Measurements from ENCODE around the gene STX4.

The STX4 gene

GRCh38 chr16:31000671-31001382, 32.5 kb upstream of the STX4 start:
- Histone ChIP-seq H3K9ac (ENCODE audit: low read depth in 1 of 2, low read length in 2 of 2) (no peak overlapping the region), H3K36me3 (ENCODE audit: control insufficient read depth in 1 of 2, insufficient read depth in 2 of 2, low read length in 2 of 2) (no peaks in the 10 kb centered on the region), H3K4me3 (ENCODE audit: low read depth in 1 of 2, low read length in 2 of 2) (no peak overlapping the region), H3K4me1 (ENCODE audit: control insufficient read depth in 1 of 2, insufficient read depth in 2 of 2, low read length in 2 of 2) (peaks cover 15 to 26% of the 10 kb centered on the region in 2 donors), H3K27ac (ENCODE audit: low read depth, low read length) (no peak overlapping the region), H3K27me3 (ENCODE audit: control insufficient read depth in 1 of 2, insufficient read depth in 2 of 2, low read length in 2 of 2) (no peaks in the 10 kb centered on the region), H3K9me3 (ENCODE audit: control insufficient read depth in 1 of 2, low read length in 2 of 2) (no peaks in the 10 kb centered on the region)

DNA sequence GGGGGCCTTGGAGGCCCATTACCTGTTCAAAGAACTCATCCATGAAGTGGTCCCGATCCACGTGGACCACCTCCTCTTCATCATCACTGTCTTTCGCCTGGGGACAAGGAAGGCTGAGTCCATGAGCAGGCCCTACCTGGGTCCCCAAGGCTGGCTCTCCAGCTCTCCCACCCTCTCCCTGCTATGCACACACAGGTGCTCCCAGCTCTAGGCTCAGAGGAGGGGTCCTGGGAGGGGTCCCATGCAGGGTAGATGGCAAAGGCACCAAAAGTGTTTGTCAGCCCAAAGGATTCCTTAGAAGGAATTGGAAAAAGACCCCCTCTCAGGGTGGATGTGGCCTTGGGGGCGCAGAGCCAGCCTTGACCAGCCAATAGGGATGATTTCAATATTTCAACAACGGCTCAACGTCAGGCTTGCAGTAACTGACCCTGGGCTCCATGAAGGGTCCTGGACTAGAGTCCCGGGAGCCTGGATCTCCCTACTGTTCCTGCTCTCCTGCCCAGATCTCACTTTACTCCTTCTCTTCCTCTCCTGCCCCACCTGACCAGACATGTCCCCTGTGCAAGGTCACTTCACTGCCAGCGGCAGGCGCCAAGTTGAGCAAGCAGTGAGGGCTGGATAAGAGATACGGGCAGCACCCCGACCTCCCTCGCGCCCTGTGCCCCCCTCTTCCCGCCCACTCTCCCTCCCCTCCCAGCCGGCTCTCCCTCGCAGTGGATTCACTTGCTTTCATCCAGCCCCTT, 31.7 kb upstream of the STX4 start:
- peaks cover 0 to 5% of the 10 kb centered on the region in 2 donors for H3K27me3 ChIP-seq (ENCODE audit: control insufficient read depth in 1 of 2, insufficient read depth in 2 of 2, low read length in 2 of 2)
- H3K4me1 ChIP-seq (ENCODE audit: control insufficient read depth in 1 of 2, insufficient read depth in 2 of 2, low read length in 2 of 2) = peaks cover 10 to 19% of the 10 kb centered on the region in 2 donors
- no peaks in the 10 kb centered on the region for H3K9me3 ChIP-seq (ENCODE audit: control insufficient read depth in 1 of 2, low read length in 2 of 2)
- H3K9ac ChIP-seq (ENCODE audit: low read depth in 1 of 2, low read length in 2 of 2) = no peak overlapping the region
- H3K27ac ChIP-seq (ENCODE audit: low read depth, low read length) = no peak overlapping the region
- no peak overlapping the region for H3K4me3 ChIP-seq (ENCODE audit: low read depth in 1 of 2, low read length in 2 of 2)
- no peaks in the 10 kb centered on the region for H3K36me3 ChIP-seq (ENCODE audit: control insufficient read depth in 1 of 2, insufficient read depth in 2 of 2, low read length in 2 of 2)

DNA sequence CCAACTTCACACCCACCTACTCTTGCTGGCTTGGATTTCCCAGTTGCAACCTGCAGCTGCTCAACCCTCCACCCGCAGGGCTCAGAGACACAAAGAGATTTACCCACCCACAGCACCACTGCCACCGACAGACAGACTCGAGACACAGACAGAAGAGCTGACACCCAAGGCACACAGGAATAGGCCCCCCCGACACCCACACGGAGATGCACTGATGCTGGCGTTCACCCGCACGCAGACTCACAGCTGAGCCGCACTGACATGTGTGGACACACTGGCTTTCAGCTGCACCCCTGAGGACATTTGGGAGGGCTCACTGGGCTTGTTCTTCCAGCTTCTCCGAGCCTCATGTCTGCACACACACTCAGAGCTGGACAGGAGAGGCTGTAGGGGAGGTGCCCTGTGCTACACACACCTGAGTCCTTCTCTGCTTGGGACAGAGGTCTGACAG, 31.1 kb upstream of the STX4 start:
- Histone ChIP-seq H3K27ac (ENCODE audit: low read depth, low read length) (no peak overlapping the region), H3K27me3 (ENCODE audit: control insufficient read depth in 1 of 2, insufficient read depth in 2 of 2, low read length in 2 of 2) (peaks cover 2 to 7% of the 10 kb centered on the region in 2 donors), H3K9ac (ENCODE audit: low read depth in 1 of 2, low read length in 2 of 2) (no peak overlapping the region), H3K9me3 (ENCODE audit: control insufficient read depth in 1 of 2, low read length in 2 of 2) (no peaks in the 10 kb centered on the region), H3K36me3 (ENCODE audit: control insufficient read depth in 1 of 2, insufficient read depth in 2 of 2, low read length in 2 of 2) (no peaks in the 10 kb centered on the region), H3K4me1 (ENCODE audit: control insufficient read depth in 1 of 2, insufficient read depth in 2 of 2, low read length in 2 of 2) (peaks cover 9 to 16% of the 10 kb centered on the region in 2 donors), H3K4me3 (ENCODE audit: low read depth in 1 of 2, low read length in 2 of 2) (no peak overlapping the region)

DNA sequence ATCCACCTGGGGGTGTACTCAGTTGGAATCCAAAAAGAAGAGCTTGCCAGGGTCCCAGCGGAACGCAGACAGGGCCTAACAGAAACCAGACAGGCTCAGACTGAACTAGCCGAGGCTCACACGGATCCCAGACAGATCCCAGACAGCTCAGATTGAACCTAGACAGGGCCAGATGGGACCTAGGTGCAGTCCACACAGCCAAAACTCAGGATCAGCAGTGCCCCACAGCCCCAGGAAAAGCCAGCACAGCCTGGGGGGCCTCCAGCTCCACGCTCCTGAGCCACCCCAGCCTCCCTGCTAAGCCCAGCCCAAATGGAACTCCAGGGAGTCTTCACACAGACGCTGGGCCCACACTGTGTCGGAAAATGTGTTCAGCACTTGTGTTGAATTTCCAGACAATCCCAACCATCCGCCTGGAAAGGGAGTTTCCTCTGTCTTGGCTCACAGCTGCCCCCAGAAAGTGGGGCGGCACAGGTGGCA, 30.5 kb upstream of the STX4 start:
- Histone ChIP-seq H3K9me3 (ENCODE audit: control insufficient read depth in 1 of 2, low read length in 2 of 2) (no peaks in the 10 kb centered on the region), H3K9ac (ENCODE audit: low read depth in 1 of 2, low read length in 2 of 2) (no peak overlapping the region), H3K27me3 (ENCODE audit: control insufficient read depth in 1 of 2, insufficient read depth in 2 of 2, low read length in 2 of 2) (peaks cover 3 to 13% of the 10 kb centered on the region in 2 donors), H3K27ac (ENCODE audit: low read depth, low read length) (no peak overlapping the region), H3K36me3 (ENCODE audit: control insufficient read depth in 1 of 2, insufficient read depth in 2 of 2, low read length in 2 of 2) (no peaks in the 10 kb centered on the region), H3K4me1 (ENCODE audit: control insufficient read depth in 1 of 2, insufficient read depth in 2 of 2, low read length in 2 of 2) (peaks cover 4 to 10% of the 10 kb centered on the region in 2 donors), H3K4me3 (ENCODE audit: low read depth in 1 of 2, low read length in 2 of 2) (no peak overlapping the region)

DNA sequence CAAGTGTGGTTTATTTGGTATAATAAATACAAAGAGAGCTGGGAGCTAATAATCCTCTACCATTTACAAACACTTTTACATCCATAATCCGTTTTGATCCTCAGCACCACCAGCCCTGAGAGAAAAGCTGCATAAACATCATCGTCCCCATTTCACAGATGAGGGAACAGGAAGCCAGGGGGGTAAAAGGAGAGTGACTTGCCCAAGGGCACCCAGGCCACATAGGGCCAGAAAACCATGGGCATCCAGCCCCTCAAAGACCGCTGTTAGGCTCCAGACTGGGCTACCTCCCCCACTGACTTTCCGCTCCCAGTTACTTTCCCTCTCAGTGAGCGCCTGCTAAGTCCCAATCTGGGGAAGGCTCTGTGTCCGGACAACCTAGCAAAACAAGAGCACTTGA, 29.6 kb upstream of the STX4 start:
- Histone ChIP-seq H3K4me1 (ENCODE audit: control insufficient read depth in 1 of 2, insufficient read depth in 2 of 2, low read length in 2 of 2) (peaks cover 4 to 7% of the 10 kb centered on the region in 2 donors), H3K9me3 (ENCODE audit: control insufficient read depth in 1 of 2, low read length in 2 of 2) (no peaks in the 10 kb centered on the region), H3K9ac (ENCODE audit: low read depth in 1 of 2, low read length in 2 of 2) (no peak overlapping the region), H3K27ac (ENCODE audit: low read depth, low read length) (no peak overlapping the region), H3K36me3 (ENCODE audit: control insufficient read depth in 1 of 2, insufficient read depth in 2 of 2, low read length in 2 of 2) (no peaks in the 10 kb centered on the region), H3K4me3 (ENCODE audit: low read depth in 1 of 2, low read length in 2 of 2) (no peak overlapping the region), H3K27me3 (ENCODE audit: control insufficient read depth in 1 of 2, insufficient read depth in 2 of 2, low read length in 2 of 2) (peaks cover 6 to 18% of the 10 kb centered on the region in 2 donors)

GRCh38 chr16:31004658-31005057, 28.7 kb upstream of the STX4 start:
- Histone ChIP-seq H3K4me1 (ENCODE audit: control insufficient read depth in 1 of 2, insufficient read depth in 2 of 2, low read length in 2 of 2) (peaks cover 0 to 4% of the 10 kb centered on the region in 2 donors), H3K36me3 (ENCODE audit: control insufficient read depth in 1 of 2, insufficient read depth in 2 of 2, low read length in 2 of 2) (no peaks in the 10 kb centered on the region), H3K4me3 (ENCODE audit: low read depth in 1 of 2, low read length in 2 of 2) (no peak overlapping the region), H3K27me3 (ENCODE audit: control insufficient read depth in 1 of 2, insufficient read depth in 2 of 2, low read length in 2 of 2) (peaks cover 15 to 20% of the 10 kb centered on the region in 2 donors), H3K27ac (ENCODE audit: low read depth, low read length) (no peak overlapping the region), H3K9ac (ENCODE audit: low read depth in 1 of 2, low read length in 2 of 2) (no peak overlapping the region), H3K9me3 (ENCODE audit: control insufficient read depth in 1 of 2, low read length in 2 of 2) (no peaks in the 10 kb centered on the region)

DNA sequence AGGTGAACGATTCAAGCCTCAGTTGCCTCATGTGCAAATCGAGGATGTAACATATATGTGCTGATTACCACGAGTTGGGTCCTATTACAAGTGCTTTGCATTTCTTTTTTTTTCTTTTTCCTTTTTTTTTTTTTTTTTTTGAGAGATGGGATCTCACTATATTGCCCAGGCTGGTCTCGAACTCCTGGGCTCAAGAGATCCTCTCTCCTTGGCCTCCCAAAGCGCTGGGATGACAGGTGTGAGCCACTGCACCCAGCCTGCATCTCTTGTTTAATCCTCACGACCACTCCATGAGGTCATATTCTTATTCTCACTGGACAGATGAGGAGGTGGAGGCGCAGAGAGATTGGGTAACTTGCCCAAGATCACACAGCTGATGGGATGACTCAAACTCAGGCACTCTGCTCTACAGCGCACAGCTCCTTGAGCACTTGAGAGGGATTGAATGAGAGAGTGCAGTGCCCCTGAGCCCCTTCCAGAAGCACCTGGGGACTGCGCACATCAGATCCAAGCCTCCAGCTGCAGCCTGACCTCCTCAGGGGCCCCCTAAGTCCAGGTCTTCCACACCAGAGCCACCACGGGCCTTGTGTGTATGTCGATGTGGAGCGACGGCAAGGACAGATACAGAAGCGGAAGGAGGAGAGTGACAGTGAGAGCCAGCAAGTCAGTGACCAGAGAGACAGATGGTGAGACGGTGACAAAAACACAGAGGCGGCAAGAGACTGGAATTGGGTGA, 27.8 kb upstream of the STX4 start:
- Histone ChIP-seq H3K27ac (ENCODE audit: low read depth, low read length) (no peak overlapping the region), H3K4me3 (ENCODE audit: low read depth in 1 of 2, low read length in 2 of 2) (no peak overlapping the region), H3K9me3 (ENCODE audit: control insufficient read depth in 1 of 2, low read length in 2 of 2) (no peaks in the 10 kb centered on the region), H3K27me3 (ENCODE audit: control insufficient read depth in 1 of 2, insufficient read depth in 2 of 2, low read length in 2 of 2) (peaks cover 18 to 23% of the 10 kb centered on the region in 2 donors), H3K4me1 (ENCODE audit: control insufficient read depth in 1 of 2, insufficient read depth in 2 of 2, low read length in 2 of 2) (peaks cover 0 to 4% of the 10 kb centered on the region in 2 donors), H3K9ac (ENCODE audit: low read depth in 1 of 2, low read length in 2 of 2) (no peak overlapping the region), H3K36me3 (ENCODE audit: control insufficient read depth in 1 of 2, insufficient read depth in 2 of 2, low read length in 2 of 2) (no peaks in the 10 kb centered on the region)

GRCh38 chr16:31006086-31006385, 27.3 kb upstream of the STX4 start:
- no peaks in the 10 kb centered on the region for H3K9me3 ChIP-seq (ENCODE audit: control insufficient read depth in 1 of 2, low read length in 2 of 2)
- H3K4me3 ChIP-seq (ENCODE audit: low read depth in 1 of 2, low read length in 2 of 2) = no peak overlapping the region
- peaks cover 22 to 26% of the 10 kb centered on the region in 2 donors for H3K27me3 ChIP-seq (ENCODE audit: control insufficient read depth in 1 of 2, insufficient read depth in 2 of 2, low read length in 2 of 2)
- H3K4me1 ChIP-seq (ENCODE audit: control insufficient read depth in 1 of 2, insufficient read depth in 2 of 2, low read length in 2 of 2) = no peaks in the 10 kb centered on the region
- H3K9ac ChIP-seq (ENCODE audit: low read depth in 1 of 2, low read length in 2 of 2) = no peak overlapping the region
- no peaks in the 10 kb centered on the region for H3K36me3 ChIP-seq (ENCODE audit: control insufficient read depth in 1 of 2, insufficient read depth in 2 of 2, low read length in 2 of 2)
- no peak overlapping the region for H3K27ac ChIP-seq (ENCODE audit: low read depth, low read length)

- Histone ChIP-seq H3K9me3 (ENCODE audit: control insufficient read depth in 1 of 2, low read length in 2 of 2) (no peaks in the 10 kb centered on the region), H3K9ac (ENCODE audit: low read depth in 1 of 2, low read length in 2 of 2) (no peak overlapping the region), H3K27me3 (ENCODE audit: control insufficient read depth in 1 of 2, insufficient read depth in 2 of 2, low read length in 2 of 2) (peaks cover 28 to 32% of the 10 kb centered on the region in 2 donors), H3K4me3 (ENCODE audit: low read depth in 1 of 2, low read length in 2 of 2) (no peak overlapping the region), H3K4me1 (ENCODE audit: control insufficient read depth in 1 of 2, insufficient read depth in 2 of 2, low read length in 2 of 2) (no peaks in the 10 kb centered on the region), H3K36me3 (ENCODE audit: control insufficient read depth in 1 of 2, insufficient read depth in 2 of 2, low read length in 2 of 2) (no peaks in the 10 kb centered on the region), H3K27ac (ENCODE audit: low read depth, low read length) (no peak overlapping the region)
These were observed 26.8 kb upstream of the STX4 start for GRCh38 chr16:31006589-31006988.

DNA sequence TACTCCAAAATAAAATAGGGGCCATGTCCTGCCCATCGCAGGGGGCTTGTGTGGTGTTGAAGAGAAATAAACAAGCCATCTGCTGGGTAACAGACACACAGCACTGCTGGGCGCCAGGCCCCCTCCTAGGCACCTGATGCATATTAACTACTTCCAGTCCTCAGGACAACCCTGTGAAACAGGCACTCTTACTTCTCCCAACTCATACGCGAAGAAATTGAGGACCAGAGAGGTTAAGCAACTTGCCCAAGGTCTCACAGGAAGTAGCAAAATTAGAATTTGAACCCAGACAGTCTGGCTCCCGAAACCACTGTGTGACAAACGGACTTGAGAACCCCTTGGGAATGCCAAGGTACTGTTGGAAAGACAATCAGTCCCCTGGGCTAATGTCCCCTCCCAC, 25.7 kb upstream of the STX4 start:
- Histone ChIP-seq H3K9ac (ENCODE audit: low read depth in 1 of 2, low read length in 2 of 2) (no peak overlapping the region), H3K4me3 (ENCODE audit: low read depth in 1 of 2, low read length in 2 of 2) (no peak overlapping the region), H3K9me3 (ENCODE audit: control insufficient read depth in 1 of 2, low read length in 2 of 2) (no peaks in the 10 kb centered on the region), H3K36me3 (ENCODE audit: control insufficient read depth in 1 of 2, insufficient read depth in 2 of 2, low read length in 2 of 2) (no peaks in the 10 kb centered on the region), H3K27me3 (ENCODE audit: control insufficient read depth in 1 of 2, insufficient read depth in 2 of 2, low read length in 2 of 2) (peaks cover 35 to 38% of the 10 kb centered on the region in 2 donors), H3K27ac (ENCODE audit: low read depth, low read length) (no peak overlapping the region), H3K4me1 (ENCODE audit: control insufficient read depth in 1 of 2, insufficient read depth in 2 of 2, low read length in 2 of 2) (no peaks in the 10 kb centered on the region)

Data from duodenal mucosa (tissue), 2 donors.